ENCODE measurements around the gene COQ10A.

DNA sequence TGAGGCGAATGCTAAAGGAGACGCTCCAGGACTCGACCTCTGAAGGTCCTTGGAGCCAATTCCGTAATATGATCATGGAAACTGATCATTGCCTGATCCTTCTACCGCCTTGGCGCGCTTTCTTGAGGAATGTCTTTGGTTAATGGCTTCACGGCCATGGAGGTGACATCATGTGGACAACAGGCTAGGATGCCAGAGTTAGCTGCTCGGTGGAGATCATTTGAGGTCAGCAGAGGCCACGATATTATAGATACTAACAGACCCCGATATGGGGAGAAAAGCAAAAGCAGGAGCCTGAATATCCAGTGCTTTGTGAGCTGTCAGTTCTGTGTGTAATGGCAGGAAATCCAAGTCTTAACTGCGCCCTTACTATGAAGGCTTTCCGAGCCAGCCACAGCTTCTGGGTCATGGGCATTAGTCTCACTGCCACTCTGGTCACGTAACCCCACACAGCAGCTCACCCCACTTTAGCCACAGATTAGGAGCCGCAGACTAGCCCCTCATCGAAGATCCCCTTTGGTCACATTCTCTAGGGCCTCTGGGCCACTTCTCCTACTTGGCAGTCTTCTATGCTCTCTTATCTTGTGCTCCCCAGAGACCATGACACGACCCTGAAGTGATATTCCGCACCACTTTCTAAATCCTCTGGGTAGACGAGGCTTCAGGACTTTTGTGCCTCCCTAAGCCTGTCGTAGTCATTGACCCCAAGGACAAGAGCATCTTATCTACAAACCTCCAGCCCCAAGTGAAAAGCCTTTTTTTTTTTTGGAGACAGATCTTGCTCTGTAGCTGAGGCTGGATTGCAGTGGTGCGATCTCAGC lies 34.1 kb downstream of the COQ10A start:
- TF ChIP-seq ZNF561 (CRISPR knock-in tag; conservative IDR thresholded peaks at IDR 0.05), result no peak
- TF ChIP-seq MYNN (IDR thresholded peaks at IDR 0.05), result peak; percentile 34; the same call in 1 of the 2 replicates
- TF ChIP-seq MYNN (CRISPR knock-in tag; IDR thresholded peaks at IDR 0.05), result no peak
- no peak for TF ChIP-seq CTCF (IDR thresholded peaks at IDR 0.05 in 2 of 3, conservative IDR thresholded peaks at IDR 0.05 in 1 of 3; ENCODE audit: insufficient read depth in 2 of 3, low read depth in 1 of 3, low read length in 3 of 3)
- peak; percentile 46 for TF ChIP-seq HNRNPLL (IDR thresholded peaks at IDR 0.05; ENCODE audit: low read depth, low read length, poor library complexity, severe bottlenecking)
- TF ChIP-seq NR1H2 (CRISPR knock-in tag; IDR thresholded peaks at IDR 0.05), result no peak; the same call in 1 of the 2 replicates
- TF ChIP-seq ZNF224 (CRISPR knock-in tag; IDR thresholded peaks at IDR 0.05), result no peak
- TF ChIP-seq RBM15 (IDR thresholded peaks at IDR 0.05; ENCODE audit: insufficient read depth, low read length), result no peak
- TF ChIP-seq CHD2 (IDR thresholded peaks at IDR 0.05; ENCODE audit: low read depth, low read length), result no peak
- TF ChIP-seq, protein P1, sequence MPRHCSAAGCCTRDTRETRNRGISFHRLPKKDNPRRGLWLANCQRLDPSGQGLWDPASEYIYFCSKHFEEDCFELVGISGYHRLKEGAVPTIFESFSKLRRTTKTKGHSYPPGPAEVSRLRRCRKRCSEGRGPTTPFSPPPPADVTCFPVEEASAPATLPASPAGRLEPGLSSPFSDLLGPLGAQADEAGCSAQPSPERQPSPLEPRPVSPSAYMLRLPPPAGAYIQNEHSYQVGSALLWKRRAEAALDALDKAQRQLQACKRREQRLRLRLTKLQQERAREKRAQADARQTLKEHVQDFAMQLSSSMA (CRISPR knock-in tag; IDR thresholded peaks at IDR 0.05), result no peak
- peak; percentile 78 for TF ChIP-seq ATF3 (IDR thresholded peaks at IDR 0.05)
- TF ChIP-seq ATF3 (CRISPR knock-in tag; conservative IDR thresholded peaks at IDR 0.05), result no peak

Measured in K562 (cell line).